Measurements from ENCODE around the gene EDN3. TPM values are rescaled to one million over a fixed set of nuclear protein-coding genes. Genes with fewer than 3 reads are reported as not detected.

Gene EDN3, protein sequence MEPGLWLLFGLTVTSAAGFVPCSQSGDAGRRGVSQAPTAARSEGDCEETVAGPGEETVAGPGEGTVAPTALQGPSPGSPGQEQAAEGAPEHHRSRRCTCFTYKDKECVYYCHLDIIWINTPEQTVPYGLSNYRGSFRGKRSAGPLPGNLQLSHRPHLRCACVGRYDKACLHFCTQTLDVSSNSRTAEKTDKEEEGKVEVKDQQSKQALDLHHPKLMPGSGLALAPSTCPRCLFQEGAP
- 10 to 100 TPM; 10.8 to 58.4 (median 33.1) TPM for polyA plus RNA-seq
- long read RNA-seq, donor 1, partial matches to known transcripts = 13 of 14 reads
- long read RNA-seq, donor 1, other reads (novel, unspliced or antisense) = 0 of 14 reads
- long read RNA-seq, donor 2, partial matches to known transcripts = 11 of 16 reads
- long read RNA-seq, donor 2, other reads (novel, unspliced or antisense) = 0 of 16 reads
- long read RNA-seq, donor 3, partial matches to known transcripts = 0 of 5 reads
- long read RNA-seq, donor 3, other reads (novel, unspliced or antisense) = 0 of 5 reads
- long read RNA-seq, donor 4 = 0 reads
- long read RNA-seq, donor 5 = 0 reads
- long read RNA-seq, donor 6, partial matches to known transcripts = 0 of 1 reads
- long read RNA-seq, donor 6, other reads (novel, unspliced or antisense) = 0 of 1 reads
- long read RNA-seq, donor 7 = 0 reads
- long read RNA-seq, donor 8 = 0 reads
- long read RNA-seq, donor 9 = 0 reads
- long read RNA-seq, donor 10, partial matches to known transcripts = 8 of 12 reads
- long read RNA-seq, donor 10, other reads (novel, unspliced or antisense) = 0 of 12 reads

DNA sequence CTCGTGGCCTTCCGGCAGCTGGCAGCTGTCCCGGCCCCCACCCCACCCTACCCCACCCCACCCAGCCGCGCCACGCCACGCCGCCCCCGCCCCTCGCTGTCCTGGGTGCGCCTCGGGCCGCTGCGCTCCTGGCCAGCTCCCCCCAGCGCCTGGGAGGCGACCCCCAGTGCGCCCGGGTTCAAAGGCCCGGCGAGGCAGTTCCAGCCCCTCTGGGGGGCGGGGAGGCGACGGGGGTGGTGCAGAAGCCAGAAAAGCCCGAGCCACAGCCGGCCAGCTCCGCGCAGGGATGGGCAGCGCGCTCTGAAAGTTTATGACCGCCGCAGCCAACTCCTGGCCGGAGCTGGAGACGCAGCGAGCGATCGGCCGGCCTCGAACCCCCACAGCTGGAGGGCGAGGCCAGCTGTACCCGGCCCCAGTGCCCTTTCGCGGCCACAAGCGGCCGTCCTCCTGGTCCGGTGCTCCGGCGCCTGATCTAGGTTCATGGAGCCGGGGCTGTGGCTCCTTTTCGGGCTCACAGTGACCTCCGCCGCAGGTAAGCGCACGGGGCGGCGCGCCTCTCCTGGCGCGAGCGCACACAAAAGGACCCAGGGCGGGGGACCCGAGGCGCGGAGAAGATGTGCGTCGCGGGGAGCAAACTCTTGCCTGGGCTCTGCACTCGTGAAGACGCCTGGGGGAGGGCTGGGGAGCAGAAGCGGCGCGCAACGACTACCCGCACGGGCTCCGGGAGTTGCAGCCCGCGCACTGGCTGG lies at the start of gene EDN3:
Gene EDN3 (plus strand): TSS at position 279 of the 749 bp plus-strand sequence. CDS start 202 bp downstream, at position 481.
- Histone ChIP-seq H3K4me3 (ENCODE audit: low read depth in 1 of 3, low read length in 3 of 3) (peak within 1 kb of the TSS in 2 of 3 donors; percentile 58 to 69), H3K27me3 (ENCODE audit: control insufficient read depth in 3 of 3, insufficient read depth in 3 of 3, low read length in 3 of 3) (peaks cover 0 to 7% (median 5%) of the 10 kb centered on the region in 3 donors), H3K27ac (ENCODE audit: low read depth in 1 of 3, low read length in 2 of 3) (peak within 1 kb of the TSS; percentile 76 to 89 (median 86)), H3K36me3 (ENCODE audit: control insufficient read depth in 3 of 3, insufficient read depth in 2 of 3, low read depth in 1 of 3, low read length in 3 of 3) (peaks cover 0 to 2% (median 0%) of the 10 kb centered on the region in 3 donors), H3K4me1 (ENCODE audit: control insufficient read depth in 3 of 3, insufficient read depth in 2 of 3, low read depth in 1 of 3, low read length in 2 of 3) (peaks cover 0 to 9% (median 8%) of the 10 kb centered on the region in 3 donors), H3K9me3 (ENCODE audit: control insufficient read depth in 2 of 2, insufficient read depth in 1 of 2, low read depth in 1 of 2, low read length in 1 of 2) (no peaks in the 10 kb centered on the region)
- no peak for FAIRE-seq
- peak; percentile 58 to 71 for DNase-seq
- 2 to 3% (median 2%) methylated on average over 52 to 77 of the region's 77 CpGs for WGBS, 3 donors

DNA sequence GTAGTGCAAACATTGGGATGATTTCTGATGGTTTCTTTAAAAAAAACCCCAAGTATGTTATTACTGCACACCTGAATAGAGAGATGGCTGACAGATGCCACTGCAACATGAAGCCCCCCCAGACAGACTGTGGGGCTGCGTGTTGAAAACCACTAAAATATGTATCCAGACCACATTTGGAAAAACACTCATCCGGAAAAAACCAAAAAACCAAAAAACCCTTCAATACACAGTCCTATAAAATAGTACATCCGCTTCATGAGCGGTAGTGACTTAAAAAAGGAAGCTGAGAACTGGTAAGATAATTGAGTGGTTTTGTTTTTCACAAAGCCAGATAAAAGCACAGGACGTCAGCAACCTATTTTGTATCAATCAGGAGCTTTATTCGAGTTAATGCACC lies 47.1 kb upstream of the EDN3 start:
- H3K27me3 ChIP-seq (ENCODE audit: control insufficient read depth in 3 of 3, insufficient read depth in 3 of 3, low read length in 3 of 3) = peaks cover 0 to 14% (median 12%) of the 10 kb centered on the region in 3 donors
- no peak overlapping the region for H3K4me3 ChIP-seq (ENCODE audit: low read depth in 1 of 3, low read length in 3 of 3)
- FAIRE-seq (no peak), DNase-seq (peak in 1 of 2 donors; percentile 40)
- WGBS, 3 donors = 63 to 80% (median 64%) methylated on average over 6 of the region's 6 CpGs
- no peaks in the 10 kb centered on the region for H3K4me1 ChIP-seq (ENCODE audit: control insufficient read depth in 3 of 3, insufficient read depth in 2 of 3, low read depth in 1 of 3, low read length in 2 of 3)
- H3K36me3 ChIP-seq (ENCODE audit: control insufficient read depth in 3 of 3, insufficient read depth in 2 of 3, low read depth in 1 of 3, low read length in 3 of 3) = no peaks in the 10 kb centered on the region
- no peak overlapping the region for H3K27ac ChIP-seq (ENCODE audit: low read depth in 1 of 3, low read length in 2 of 3)
- peaks cover 0 to 4% of the 10 kb centered on the region in 2 donors for H3K9me3 ChIP-seq (ENCODE audit: control insufficient read depth in 2 of 2, insufficient read depth in 1 of 2, low read depth in 1 of 2, low read length in 1 of 2)

DNA sequence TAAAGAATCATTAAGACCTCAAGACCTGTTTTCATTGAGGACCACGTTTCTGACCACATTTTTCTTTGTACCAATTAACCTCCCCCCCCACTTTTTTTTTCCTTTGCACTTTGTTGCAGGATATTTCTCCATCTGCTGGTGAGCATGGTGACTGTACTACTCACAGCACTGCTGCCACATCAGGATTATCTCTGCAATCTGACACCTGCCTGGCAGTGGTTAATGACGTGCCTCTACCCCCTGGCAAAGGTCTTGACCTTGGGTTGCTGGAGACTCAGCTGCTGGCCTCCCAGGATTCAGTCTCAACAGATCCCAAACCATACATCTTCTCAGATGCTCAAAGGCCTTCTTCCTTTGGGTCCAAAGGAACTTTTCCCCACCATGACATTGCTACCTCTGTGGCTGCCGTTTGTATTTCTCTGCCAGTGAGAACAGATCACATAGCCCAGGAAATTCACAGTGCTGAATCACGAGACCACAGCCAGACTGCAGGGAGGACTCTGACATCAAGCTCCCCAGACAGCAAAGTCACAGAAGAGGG lies 46.6 kb upstream of the EDN3 start:
- WGBS, 3 donors = 21 to 26% (median 26%) methylated on average over 4 of the region's 4 CpGs
- peak overlapping the region in 2 of 3 donors; percentile 27 to 83 for H3K27ac ChIP-seq (ENCODE audit: low read depth in 1 of 3, low read length in 2 of 3)
- H3K4me1 ChIP-seq (ENCODE audit: control insufficient read depth in 3 of 3, insufficient read depth in 2 of 3, low read depth in 1 of 3, low read length in 2 of 3) = no peaks in the 10 kb centered on the region
- H3K4me3 ChIP-seq (ENCODE audit: low read depth in 1 of 3, low read length in 3 of 3) = no peak overlapping the region
- DNase-seq = peak in 1 of 2 donors; percentile 42
- peaks cover 0 to 4% of the 10 kb centered on the region in 2 donors for H3K9me3 ChIP-seq (ENCODE audit: control insufficient read depth in 2 of 2, insufficient read depth in 1 of 2, low read depth in 1 of 2, low read length in 1 of 2)
- H3K36me3 ChIP-seq (ENCODE audit: control insufficient read depth in 3 of 3, insufficient read depth in 2 of 3, low read depth in 1 of 3, low read length in 3 of 3) = no peaks in the 10 kb centered on the region
- peaks cover 0 to 14% (median 12%) of the 10 kb centered on the region in 3 donors for H3K27me3 ChIP-seq (ENCODE audit: control insufficient read depth in 3 of 3, insufficient read depth in 3 of 3, low read length in 3 of 3)
- FAIRE-seq = no peak

DNA sequence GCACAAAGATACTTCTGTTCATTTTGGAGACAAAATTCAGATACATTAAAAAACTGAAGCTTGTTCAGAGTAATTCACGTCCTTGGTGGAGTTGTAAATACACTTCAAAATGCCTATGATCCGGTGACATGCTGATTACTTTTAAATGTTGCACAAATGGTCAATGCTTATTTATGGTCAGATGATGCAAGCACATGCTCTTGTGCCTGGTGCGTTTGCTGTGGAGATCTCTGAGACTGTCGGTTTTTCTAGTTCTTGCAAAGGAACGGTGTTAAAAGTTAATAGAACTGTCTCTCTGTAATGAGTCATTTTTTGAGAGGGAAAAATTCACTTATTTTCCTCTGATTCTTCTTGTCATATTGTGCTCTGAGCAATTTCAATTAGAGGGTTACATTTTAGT lies 45.2 kb upstream of the EDN3 start:
- Histone ChIP-seq H3K27me3 (ENCODE audit: control insufficient read depth in 3 of 3, insufficient read depth in 3 of 3, low read length in 3 of 3) (peaks cover 0 to 14% (median 12%) of the 10 kb centered on the region in 3 donors), H3K4me3 (ENCODE audit: low read depth in 1 of 3, low read length in 3 of 3) (no peak overlapping the region), H3K4me1 (ENCODE audit: control insufficient read depth in 3 of 3, insufficient read depth in 2 of 3, low read depth in 1 of 3, low read length in 2 of 3) (no peaks in the 10 kb centered on the region), H3K9me3 (ENCODE audit: control insufficient read depth in 2 of 2, insufficient read depth in 1 of 2, low read depth in 1 of 2, low read length in 1 of 2) (peaks cover 0 to under 1% of the 10 kb centered on the region in 2 donors), H3K27ac (ENCODE audit: low read depth in 1 of 3, low read length in 2 of 3) (no peak overlapping the region), H3K36me3 (ENCODE audit: control insufficient read depth in 3 of 3, insufficient read depth in 2 of 3, low read depth in 1 of 3, low read length in 3 of 3) (no peaks in the 10 kb centered on the region)
- DNase-seq (no peak), FAIRE-seq (no peak)
- WGBS, 3 donors = 81 to 86% (median 86%) methylated on average over 5 of the region's 5 CpGs

DNA sequence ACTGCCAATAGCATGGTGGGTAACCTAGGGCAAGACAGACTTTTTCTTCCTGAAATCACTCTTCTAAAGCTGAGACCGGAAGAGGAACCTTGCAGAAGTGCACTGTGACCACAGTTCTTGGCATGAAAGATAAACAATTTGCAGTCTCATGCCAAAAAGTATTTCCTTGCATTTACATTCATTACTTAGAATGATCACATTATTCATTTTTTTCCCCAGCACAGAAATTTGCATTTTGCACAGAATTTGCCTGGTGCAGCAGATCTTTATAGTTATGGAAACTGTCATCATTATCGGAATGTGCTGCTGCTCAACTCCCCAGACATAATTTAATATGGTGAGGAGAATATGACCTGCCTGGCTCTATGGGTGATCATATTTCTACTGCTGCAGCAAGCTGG lies 42.2 kb upstream of the EDN3 start:
- FAIRE-seq = no peak
- 45 to 84% (median 66%) methylated on average over 2 of the region's 2 CpGs for whole genome bisulfite sequencing, 3 donors
- no peaks in the 10 kb centered on the region for H3K36me3 ChIP-seq (ENCODE audit: control insufficient read depth in 3 of 3, insufficient read depth in 2 of 3, low read depth in 1 of 3, low read length in 3 of 3)

DNA sequence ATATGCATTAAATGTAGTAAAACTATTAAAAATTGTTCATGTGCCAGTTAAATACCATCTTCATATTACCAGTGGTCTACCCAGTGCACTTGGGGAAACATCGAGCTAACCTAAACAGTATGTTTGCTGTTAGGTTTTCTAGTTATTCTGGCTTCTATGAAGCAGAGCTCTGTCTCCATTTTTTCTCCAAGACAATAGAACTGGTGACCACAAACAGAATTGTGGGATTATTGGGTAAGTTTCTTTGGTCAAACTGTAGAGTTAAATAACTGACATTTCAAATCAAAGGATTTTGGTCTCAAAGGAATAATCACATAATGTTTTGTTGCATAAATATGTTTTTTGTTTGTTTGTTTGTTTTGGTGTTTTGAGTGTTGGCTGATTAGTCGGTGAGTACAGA lies 40.5 kb upstream of the EDN3 start:
- Histone ChIP-seq H3K27me3 (ENCODE audit: control insufficient read depth in 3 of 3, insufficient read depth in 3 of 3, low read length in 3 of 3) (peaks cover 0 to 4% (median 3%) of the 10 kb centered on the region in 3 donors), H3K4me3 (ENCODE audit: low read depth in 1 of 3, low read length in 3 of 3) (no peak overlapping the region), H3K36me3 (ENCODE audit: control insufficient read depth in 3 of 3, insufficient read depth in 2 of 3, low read depth in 1 of 3, low read length in 3 of 3) (no peaks in the 10 kb centered on the region), H3K9me3 (ENCODE audit: control insufficient read depth in 2 of 2, insufficient read depth in 1 of 2, low read depth in 1 of 2, low read length in 1 of 2) (no peaks in the 10 kb centered on the region), H3K4me1 (ENCODE audit: control insufficient read depth in 3 of 3, insufficient read depth in 2 of 3, low read depth in 1 of 3, low read length in 2 of 3) (no peaks in the 10 kb centered on the region), H3K27ac (ENCODE audit: low read depth in 1 of 3, low read length in 2 of 3) (no peak overlapping the region)
- 66 to 85% (median 80%) methylated on average over 2 of the region's 2 CpGs for WGBS, 3 donors
- FAIRE-seq (no peak), DNase-seq (no peak)

More for the DNA sequence above, 42.2 kb upstream of the EDN3 start:
- DNase-seq = peak in 1 of 2 donors; percentile 26
- no peaks in the 10 kb centered on the region for H3K4me1 ChIP-seq (ENCODE audit: control insufficient read depth in 3 of 3, insufficient read depth in 2 of 3, low read depth in 1 of 3, low read length in 2 of 3)
- no peaks in the 10 kb centered on the region for H3K9me3 ChIP-seq (ENCODE audit: control insufficient read depth in 2 of 2, insufficient read depth in 1 of 2, low read depth in 1 of 2, low read length in 1 of 2)
- no peak overlapping the region for H3K27ac ChIP-seq (ENCODE audit: low read depth in 1 of 3, low read length in 2 of 3)
- H3K27me3 ChIP-seq (ENCODE audit: control insufficient read depth in 3 of 3, insufficient read depth in 3 of 3, low read length in 3 of 3) = peaks cover 0 to 12% (median 6%) of the 10 kb centered on the region in 3 donors
- no peak overlapping the region for H3K4me3 ChIP-seq (ENCODE audit: low read depth in 1 of 3, low read length in 3 of 3)

DNA sequence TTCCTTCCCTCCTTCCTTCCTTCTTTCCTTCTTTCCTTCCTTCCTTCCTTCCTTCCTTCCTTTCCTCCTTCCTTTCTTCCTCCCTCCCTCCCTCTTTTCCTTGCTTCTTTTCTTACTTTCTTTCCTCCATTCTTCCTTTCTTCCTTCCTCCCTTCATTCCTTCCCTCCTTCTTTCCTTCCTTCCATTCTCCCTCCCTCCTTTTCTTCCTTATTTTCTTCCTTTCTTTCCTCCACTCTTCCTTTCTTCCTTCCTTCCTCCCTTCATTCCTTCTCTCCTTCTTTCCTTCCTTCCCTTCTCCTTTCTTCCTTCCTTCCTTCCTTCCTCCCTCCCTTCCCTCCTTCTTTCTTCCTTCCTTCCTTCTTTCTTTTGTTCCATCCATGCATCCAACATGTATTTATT lies 35.1 kb upstream of the EDN3 start:
- FAIRE-seq (no peak), DNase-seq (no peak)
- no peaks in the 10 kb centered on the region for H3K9me3 ChIP-seq (ENCODE audit: control insufficient read depth in 2 of 2, insufficient read depth in 1 of 2, low read depth in 1 of 2, low read length in 1 of 2)
- H3K27ac ChIP-seq (ENCODE audit: low read depth in 1 of 3, low read length in 2 of 3) = no peak overlapping the region
- no peak overlapping the region for H3K4me3 ChIP-seq (ENCODE audit: low read depth in 1 of 3, low read length in 3 of 3)
- no peaks in the 10 kb centered on the region for H3K36me3 ChIP-seq (ENCODE audit: control insufficient read depth in 3 of 3, insufficient read depth in 2 of 3, low read depth in 1 of 3, low read length in 3 of 3)
- peaks cover 0 to 4% (median 3%) of the 10 kb centered on the region in 3 donors for H3K27me3 ChIP-seq (ENCODE audit: control insufficient read depth in 3 of 3, insufficient read depth in 3 of 3, low read length in 3 of 3)
- no peaks in the 10 kb centered on the region for H3K4me1 ChIP-seq (ENCODE audit: control insufficient read depth in 3 of 3, insufficient read depth in 2 of 3, low read depth in 1 of 3, low read length in 2 of 3)

DNA sequence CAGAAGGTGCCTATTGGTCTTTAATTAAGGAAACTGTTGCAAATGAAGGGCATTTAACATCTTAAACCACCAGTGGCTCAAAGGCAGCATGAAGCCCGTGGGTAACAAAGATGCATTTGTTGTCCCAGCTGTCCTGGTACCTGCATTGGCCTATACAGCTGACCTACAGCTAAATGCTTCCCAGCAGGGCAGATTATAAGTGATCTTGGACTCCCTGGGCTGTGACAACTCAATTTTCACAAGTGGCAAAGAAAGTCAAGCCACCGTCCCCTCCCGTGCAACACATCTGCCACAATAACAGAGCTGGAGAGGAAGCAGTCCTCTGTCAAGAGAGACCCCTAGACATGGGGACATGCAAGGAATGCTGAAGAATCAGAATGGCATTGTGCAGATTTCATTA lies 31.5 kb upstream of the EDN3 start:
- H3K4me1 ChIP-seq (ENCODE audit: control insufficient read depth in 3 of 3, insufficient read depth in 2 of 3, low read depth in 1 of 3, low read length in 2 of 3) = no peaks in the 10 kb centered on the region
- no peaks in the 10 kb centered on the region for H3K9me3 ChIP-seq (ENCODE audit: control insufficient read depth in 2 of 2, insufficient read depth in 1 of 2, low read depth in 1 of 2, low read length in 1 of 2)
- peaks cover 0 to 4% (median 4%) of the 10 kb centered on the region in 3 donors for H3K27me3 ChIP-seq (ENCODE audit: control insufficient read depth in 3 of 3, insufficient read depth in 3 of 3, low read length in 3 of 3)
- FAIRE-seq (no peak), DNase-seq (no peak)
- no peak overlapping the region for H3K4me3 ChIP-seq (ENCODE audit: low read depth in 1 of 3, low read length in 3 of 3)
- 60 to 87% (median 83%) methylated on average over 3 of the region's 3 CpGs for WGBS, 3 donors
- no peaks in the 10 kb centered on the region for H3K36me3 ChIP-seq (ENCODE audit: control insufficient read depth in 3 of 3, insufficient read depth in 2 of 3, low read depth in 1 of 3, low read length in 3 of 3)
- no peak overlapping the region for H3K27ac ChIP-seq (ENCODE audit: low read depth in 1 of 3, low read length in 2 of 3)

Data from small intestine (tissue), 16 donors.